Adrenal gland (tissue), 12 donors: ENCODE measurements around the gene CFAP58. TPM values are rescaled to one million over a fixed set of nuclear protein-coding genes. Genes with fewer than 3 reads are reported as not detected.
A peak's percentile ranks its signal among the peaks of the same experiment; 100 is the strongest.
"Not testable (repeated sequence)": the region's sequence is repeated elsewhere in the genome, so short reads cannot be mapped to it uniquely, and the experiment has no call there.

ENCODE experiments used
- DNase-seq, 7 donors: peaks; one replicate each; pipeline ENCODE4 v3.0.0-alpha.2; 2019 to 2020
- H3K27ac ChIP-seq, 5 donors: fragments of 200-600 bp; sonication (generic) in 4 of 5; 1 replicate in 3 of 5; 2 replicates in 2 of 5; pipeline versions ENCODE4 v1.5.1 to v1.8.0; 2016 to 2020; ENCODE audit warnings: mild to moderate bottlenecking in 1 of 5
- H3K27me3 ChIP-seq: fragments of 200-600 bp; 2 replicates; pipeline ENCODE4 v1.8.0; 2021
- H3K36me3 ChIP-seq, 2 donors: fragments of 200-600 bp; replicated peaks in 1 of 2; 1 replicate in 1 of 2; 2 replicates in 1 of 2; pipeline versions ENCODE4 v1.5.1 to v1.8.0; 2018 to 2022
- H3K4me1 ChIP-seq, 2 donors: fragments of 200-600 bp; replicated peaks in 1 of 2; 1 replicate in 1 of 2; 2 replicates in 1 of 2; pipeline versions ENCODE4 v1.5.1 to v1.8.0; 2018 to 2021
- H3K4me3 ChIP-seq, 4 donors: fragments of 200-600 bp; sonication (generic) in 3 of 4; one replicate each; pipeline ENCODE4 v1.5.1; 2016 to 2018
- H3K9me3 ChIP-seq, 3 donors: fragments of 200-600 bp; sonication (generic) in 1 of 3; replicated peaks in 1 of 3; 1 replicate in 2 of 3; 2 replicates in 1 of 3; pipeline versions ENCODE4 v1.5.1 to v1.8.0; 2016 to 2021
- CTCF ChIP-seq, 6 experiments: fragments of 450-650 bp in 4 of 6; fragments of 200-600 bp in 2 of 6; sonication (generic) in 1 of 6; IDR thresholded peaks; 1 replicate in 5 of 6; 2 replicates in 1 of 6; pipeline versions ENCODE4 v1.5.1 to v1.8.0; 2016 to 2021; ENCODE audit warnings: antibody characterized with exemption in 6 of 6, mild to moderate bottlenecking in 2 of 6, moderate library complexity in 1 of 6
- POLR2A ChIP-seq, 2 donors: fragments of 450-650 bp; IDR thresholded peaks; one replicate each; pipeline ENCODE4 v1.6.1; 2017; ENCODE audit warnings: antibody characterized with exemption in 2 of 2, mild to moderate bottlenecking in 2 of 2, moderate library complexity in 1 of 2
- WGBS, 4 donors: extraction: QIAGEN DNeasy Blood & Tissue Kit in 2 of 4; methylation state at CpG; one replicate each; pipeline versions ENCODE4 v1.1.5 to v1.1.7; 2013 to 2017; 5-methylcytosine and 5-hydroxymethylcytosine counted together
- intact Hi-C, 2 donors: fragments of 100-400 bp; cut with DNase I; formaldehyde crosslinking; loops; one replicate each; pipeline versions ENCODE4 v1.14.1 to v1.15.0; 2022 to 2023
- polyA plus RNA-seq, 3 donors: library from polyadenylated mRNA; stranded (reverse); fragments of 200-250 nt in 2 of 3; fragments of 350-450 nt in 1 of 3; fragmentation: Illumina TruSeq in 1 of 3; extraction: RNeasy Lipid Tissue Mini Kit (QIAGEN cat#74804) in 1 of 3; gene quantifications; one replicate each; pipeline ENCODE4 v1.2.3, GENCODE V29; 2013 to 2014
- total RNA-seq, 9 donors: library from RNA; depleted of rRNA in 4 of 9; stranded (reverse); fragments of >200 nt in 4 of 9; fragments of 120-200 nt in 1 of 9; fragmentation: NEBNext Ultra II Directional in 1 of 9; extraction: Animal tissue kit (Norgen Biotek cat#: 25700) in 1 of 9; gene quantifications; one replicate each; pipeline versions ENCODE4 v1.1.0 to v1.2.4, GENCODE V29; 2013 to 2023
- donor health status: healthy with polysubstance abuse.
- donor health status: Bipolar disorder and iron deficiency.
- donor health status: DM: yes; HTN: yes; CAD: no.
- donor health status: DM: no; HTN: no; CAD: no.
- donor health status: DM: no; HTN: no; CAD: no.
- donor health status: DM: yes; HTN: yes; CAD: no.

CFAP58 gene
- total and polyA plus RNA-seq, 12 donors: 0.11 to 2.9 (median 0.85) TPM

DNA sequence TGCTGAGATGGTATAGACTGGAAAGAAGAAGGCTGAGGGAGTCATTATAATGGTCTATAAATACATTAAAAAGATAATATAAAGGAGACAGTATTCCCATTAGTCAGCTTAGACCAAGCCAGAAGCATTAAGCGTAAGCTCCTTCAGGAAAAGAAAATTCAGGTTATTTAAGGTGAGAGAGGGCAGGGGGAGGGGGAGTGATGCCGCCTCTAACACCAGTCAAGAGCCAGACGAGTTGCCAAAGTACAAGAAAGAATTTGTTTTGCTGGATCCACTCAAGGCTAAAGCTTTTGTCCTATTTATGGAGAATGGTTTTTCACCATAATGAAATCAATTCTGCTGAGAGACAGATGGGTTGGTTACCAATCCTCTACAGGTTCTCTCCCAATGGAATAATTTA, 99.3 kb downstream of the CFAP58 start:
- Histone ChIP-seq H3K36me3 (no peaks in the 10 kb centered on the region), H3K4me1 (peaks cover 17 to 26% of the 10 kb centered on the region in 2 donors), H3K27ac (no peak overlapping the region), H3K4me3 (no peak overlapping the region), H3K27me3 (no peaks in the 10 kb centered on the region), H3K9me3 (no peaks in the 10 kb centered on the region)
- TF ChIP-seq CTCF (IDR thresholded peaks at IDR 0.05): no peak
- TF ChIP-seq POLR2A (IDR thresholded peaks at IDR 0.05): no peak
- peak in 4 of 7 donors; percentile 27 to 62 (median 42) for DNase-seq
- WGBS, 4 donors: 41 to 61% (median 46%) methylated on average over 3 of the region's 3 CpGs
- intact Hi-C loops: no loop called here

GRCh38 chr10:104456802-104457542, 103.3 kb downstream of the CFAP58 start:
- H3K36me3 ChIP-seq: no peaks in the 10 kb centered on the region
- no peaks in the 10 kb centered on the region for H3K27me3 ChIP-seq
- 45 to 58% (median 57%) methylated on average over 8 of the region's 8 CpGs for WGBS, 4 donors
- H3K27ac ChIP-seq: no peak overlapping the region
- DNase-seq: no peak
- no peaks in the 10 kb centered on the region for H3K9me3 ChIP-seq
- H3K4me3 ChIP-seq: no peak overlapping the region
- H3K4me1 ChIP-seq: peaks cover 14 to 15% of the 10 kb centered on the region in 2 donors
- TF ChIP-seq POLR2A (IDR thresholded peaks at IDR 0.05): no peak
- TF ChIP-seq CTCF (IDR thresholded peaks at IDR 0.05): no peak
- intact Hi-C loops: no loop called here

GRCh38 chr10:104457543-104457828, 103.9 kb downstream of the CFAP58 start:
- Histone ChIP-seq H3K27ac (no peak overlapping the region), H3K9me3 (no peaks in the 10 kb centered on the region), H3K4me3 (no peak overlapping the region), H3K4me1 (peaks cover 10% of the 10 kb centered on the region in 2 donors), H3K36me3 (no peaks in the 10 kb centered on the region), H3K27me3 (no peaks in the 10 kb centered on the region)
- intact Hi-C loops: no loop called here
- TF ChIP-seq POLR2A (IDR thresholded peaks at IDR 0.05) (no peak), CTCF (IDR thresholded peaks at IDR 0.05) (no peak)
- WGBS, 4 donors: 80 to 92% (median 82%) methylated on average over 3 of the region's 3 CpGs
- DNase-seq: no peak

- H3K9me3 ChIP-seq, DNase-seq, H3K4me1 ChIP-seq, H3K27me3 ChIP-seq, intact Hi-C loops, H3K4me3 ChIP-seq, H3K27ac ChIP-seq, H3K36me3 ChIP-seq: not testable (repeated sequence)
Measured at GRCh38 chr10:104465575-104465974, 111.9 kb downstream of the CFAP58 start.

- H3K27ac ChIP-seq, H3K36me3 ChIP-seq, H3K9me3 ChIP-seq, H3K4me1 ChIP-seq, H3K4me3 ChIP-seq, intact Hi-C loops, H3K27me3 ChIP-seq, DNase-seq: not testable (repeated sequence)
- 76 to 96% (median 92%) methylated on average over 2 of the region's 2 CpGs for WGBS, 4 donors
Measured at GRCh38 chr10:104468818-104469217, 115.2 kb downstream of the CFAP58 start.
